ENCODE measurements around the gene RNF4.

DNA sequence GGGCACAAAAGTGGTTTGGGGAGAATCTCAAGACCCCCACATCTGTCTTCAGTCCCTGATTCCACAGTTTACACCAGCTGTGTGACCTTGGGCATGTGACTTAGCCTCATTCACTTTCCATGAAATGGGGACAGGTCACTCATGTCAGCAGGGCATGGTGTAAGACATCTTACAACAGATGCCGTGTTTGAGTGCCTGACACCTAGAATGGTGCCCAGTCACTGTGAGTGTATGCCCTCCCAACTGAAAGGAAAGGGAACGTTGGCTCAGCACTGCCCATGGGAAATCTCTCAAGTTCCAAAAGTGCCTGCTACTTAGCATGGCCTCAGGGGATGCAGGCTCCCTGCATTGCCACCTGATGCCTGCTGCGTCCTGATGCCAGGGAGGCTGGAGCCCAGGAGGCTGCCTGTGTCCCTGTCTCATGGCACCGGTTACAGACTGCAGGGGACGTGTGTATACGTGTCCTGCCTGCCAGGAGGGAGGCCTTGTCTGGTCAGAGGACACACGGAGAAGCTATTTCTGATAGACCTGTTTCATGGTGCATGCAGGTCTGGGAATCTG is 32.2 kb downstream of the RNF4 start:
- TF ChIP-seq TOX (CRISPR knock-in tag; IDR thresholded peaks at IDR 0.05; ENCODE audit: borderline replicate concordance): no peak
- TF ChIP-seq ISL1 (CRISPR knock-in tag; IDR thresholded peaks at IDR 0.05): no peak
- TF ChIP-seq ZNF565 (CRISPR knock-in tag; conservative IDR thresholded peaks at IDR 0.05; ENCODE audit: low read depth): no peak
- no peak for TF ChIP-seq RARB (CRISPR knock-in tag; IDR thresholded peaks at IDR 0.05)
- TF ChIP-seq, protein P1, sequence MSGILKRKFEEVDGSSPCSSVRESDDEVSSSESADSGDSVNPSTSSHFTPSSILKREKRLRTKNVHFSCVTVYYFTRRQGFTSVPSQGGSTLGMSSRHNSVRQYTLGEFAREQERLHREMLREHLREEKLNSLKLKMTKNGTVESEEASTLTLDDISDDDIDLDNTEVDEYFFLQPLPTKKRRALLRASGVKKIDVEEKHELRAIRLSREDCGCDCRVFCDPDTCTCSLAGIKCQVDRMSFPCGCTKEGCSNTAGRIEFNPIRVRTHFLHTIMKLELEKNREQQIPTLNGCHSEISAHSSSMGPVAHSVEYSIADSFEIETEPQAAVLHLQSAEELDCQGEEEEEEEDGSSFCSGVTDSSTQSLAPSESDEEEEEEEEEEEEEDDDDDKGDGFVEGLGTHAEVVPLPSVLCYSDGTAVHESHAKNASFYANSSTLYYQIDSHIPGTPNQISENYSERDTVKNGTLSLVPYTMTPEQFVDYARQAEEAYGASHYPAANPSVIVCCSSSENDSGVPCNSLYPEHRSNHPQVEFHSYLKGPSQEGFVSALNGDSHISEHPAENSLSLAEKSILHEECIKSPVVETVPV (CRISPR knock-in tag; IDR thresholded peaks at IDR 0.05): no peak
- no peak for TF ChIP-seq ZFP30 (CRISPR knock-in tag; IDR thresholded peaks at IDR 0.05)
- TF ChIP-seq, protein P2, sequence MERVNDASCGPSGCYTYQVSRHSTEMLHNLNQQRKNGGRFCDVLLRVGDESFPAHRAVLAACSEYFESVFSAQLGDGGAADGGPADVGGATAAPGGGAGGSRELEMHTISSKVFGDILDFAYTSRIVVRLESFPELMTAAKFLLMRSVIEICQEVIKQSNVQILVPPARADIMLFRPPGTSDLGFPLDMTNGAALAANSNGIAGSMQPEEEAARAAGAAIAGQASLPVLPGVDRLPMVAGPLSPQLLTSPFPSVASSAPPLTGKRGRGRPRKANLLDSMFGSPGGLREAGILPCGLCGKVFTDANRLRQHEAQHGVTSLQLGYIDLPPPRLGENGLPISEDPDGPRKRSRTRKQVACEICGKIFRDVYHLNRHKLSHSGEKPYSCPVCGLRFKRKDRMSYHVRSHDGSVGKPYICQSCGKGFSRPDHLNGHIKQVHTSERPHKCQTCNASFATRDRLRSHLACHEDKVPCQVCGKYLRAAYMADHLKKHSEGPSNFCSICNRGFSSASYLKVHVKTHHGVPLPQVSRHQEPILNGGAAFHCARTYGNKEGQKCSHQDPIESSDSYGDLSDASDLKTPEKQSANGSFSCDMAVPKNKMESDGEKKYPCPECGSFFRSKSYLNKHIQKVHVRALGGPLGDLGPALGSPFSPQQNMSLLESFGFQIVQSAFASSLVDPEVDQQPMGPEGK (CRISPR knock-in tag; IDR thresholded peaks at IDR 0.05; ENCODE audit: borderline replicate concordance): no peak

Data from SK-N-SH treated with all-trans-retinoic acid at 6 μM for 48 hours (cell line).